Measurements from ENCODE around the gene NUCB2.

Gene NUCB2

GRCh38 chr11:17280494-17281127 lies 4.1 kb downstream of the NUCB2 start:
- Histone ChIP-seq H3F3A (ENCODE audit: low read depth) (peaks cover 12% of the 10 kb centered on the region; the same call in 1 of the 2 replicates), H3K4me1 (ENCODE audit: insufficient read depth, low read length, poor library complexity, severe bottlenecking) (peaks cover 59% of the 10 kb centered on the region), H4K20me1 (ENCODE audit: insufficient read depth, low read length, poor library complexity, severe bottlenecking) (peaks cover 73% of the 10 kb centered on the region), H3K36me3 (ENCODE audit: insufficient read depth, low read length) (peaks cover 26% of the 10 kb centered on the region), H3K9me3 (ENCODE audit: insufficient read depth, low read depth, low read length) (no peaks in the 10 kb centered on the region), H3K9me2 (replicated peaks; ENCODE audit: low read depth, low read length) (no peaks in the 10 kb centered on the region), H3K4me2 (ENCODE audit: low read depth, low read length, poor library complexity, severe bottlenecking) (peak overlapping the region; percentile 90), H3K4me3 (ENCODE audit: low read length, poor library complexity, severe bottlenecking) (peak overlapping the region; percentile 84), H3K27me3 (ENCODE audit: insufficient read depth, low read length, poor library complexity, severe bottlenecking) (no peaks in the 10 kb centered on the region), H3K9ac (ENCODE audit: low read depth, low read length, poor library complexity, severe bottlenecking) (peak overlapping the region; percentile 99), H2AFZ (ENCODE audit: low read length) (no peak overlapping the region), H3K79me2 (ENCODE audit: insufficient read depth, low read length) (peaks cover 89% of the 10 kb centered on the region)
- TF ChIP-seq CTCF (conservative IDR thresholded peaks at IDR 0.05; ENCODE audit: low read length) (no peak), EZH2phosphoT487 (IDR thresholded peaks at IDR 0.05; ENCODE audit: borderline replicate concordance) (no peak)

DNA sequence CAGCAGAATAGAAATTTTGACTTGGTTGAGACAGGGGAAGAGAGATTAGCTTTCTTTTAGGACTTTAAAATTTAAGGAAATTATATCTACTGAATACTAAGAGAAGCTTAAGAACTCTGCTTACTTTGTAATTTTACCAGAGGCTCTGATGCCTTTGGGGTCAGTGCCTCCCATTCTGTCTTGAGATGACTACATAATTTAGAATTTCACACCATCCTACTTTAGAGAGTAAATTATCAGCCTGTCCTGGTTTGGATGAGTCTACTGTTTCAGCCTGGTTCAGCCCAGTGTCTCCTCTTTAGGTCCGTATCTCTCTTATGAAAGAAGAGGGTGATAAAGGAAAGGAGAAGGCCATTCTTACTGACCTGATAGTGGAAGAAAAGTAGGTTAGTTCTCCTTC lies 9.8 kb downstream of the NUCB2 start:
- peak overlapping the region; percentile 29 for H3K4me3 ChIP-seq (ENCODE audit: low read length, poor library complexity, severe bottlenecking)
- H3K4me1 ChIP-seq (ENCODE audit: insufficient read depth, low read length, poor library complexity, severe bottlenecking) = peaks cover 62% of the 10 kb centered on the region
- TF ChIP-seq EZH2phosphoT487 (IDR thresholded peaks at IDR 0.05; ENCODE audit: borderline replicate concordance) = no peak
- no peaks in the 10 kb centered on the region for H3K9me3 ChIP-seq (ENCODE audit: insufficient read depth, low read depth, low read length)
- H3F3A ChIP-seq (ENCODE audit: low read depth) = no peaks in the 10 kb centered on the region; the same call in 1 of the 2 replicates
- H3K27me3 ChIP-seq (ENCODE audit: insufficient read depth, low read length, poor library complexity, severe bottlenecking) = no peaks in the 10 kb centered on the region
- peak overlapping the region; percentile 60 for H3K4me2 ChIP-seq (ENCODE audit: low read depth, low read length, poor library complexity, severe bottlenecking)
- H3K9me2 ChIP-seq (replicated peaks; ENCODE audit: low read depth, low read length) = no peaks in the 10 kb centered on the region
- peaks cover 73% of the 10 kb centered on the region for H3K36me3 ChIP-seq (ENCODE audit: insufficient read depth, low read length)
- H3K79me2 ChIP-seq (ENCODE audit: insufficient read depth, low read length) = peaks cover 93% of the 10 kb centered on the region
- peaks cover 90% of the 10 kb centered on the region for H4K20me1 ChIP-seq (ENCODE audit: insufficient read depth, low read length, poor library complexity, severe bottlenecking)
- no peak overlapping the region for H2AFZ ChIP-seq (ENCODE audit: low read length)
- no peak overlapping the region for H3K9ac ChIP-seq (ENCODE audit: low read depth, low read length, poor library complexity, severe bottlenecking)

DNA sequence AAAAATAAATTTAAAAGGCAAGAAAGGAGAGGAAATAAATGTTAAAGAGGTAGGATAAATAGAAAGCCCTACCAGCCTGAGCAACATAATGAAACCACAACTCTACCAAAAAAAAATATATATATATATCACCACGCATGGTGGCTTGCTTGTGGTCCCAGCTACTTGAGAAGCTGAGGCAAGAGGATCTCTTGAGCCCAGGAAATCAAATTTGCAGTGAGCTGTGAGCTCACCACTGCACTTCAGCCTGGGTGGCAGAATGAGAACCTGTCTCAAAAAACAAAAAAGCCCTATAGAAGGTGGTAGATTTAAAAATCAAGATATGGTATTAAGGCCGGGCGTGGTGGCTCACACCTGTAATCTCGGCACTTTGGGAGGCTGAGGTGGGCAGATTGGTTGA lies 10.5 kb downstream of the NUCB2 start:
- peaks cover 60% of the 10 kb centered on the region for H3K4me1 ChIP-seq (ENCODE audit: insufficient read depth, low read length, poor library complexity, severe bottlenecking)
- peaks cover 90% of the 10 kb centered on the region for H4K20me1 ChIP-seq (ENCODE audit: insufficient read depth, low read length, poor library complexity, severe bottlenecking)

More for the DNA sequence above, 10.5 kb downstream of the NUCB2 start:
- no peak overlapping the region for H3K4me3 ChIP-seq (ENCODE audit: low read length, poor library complexity, severe bottlenecking)
- H3K79me2 ChIP-seq (ENCODE audit: insufficient read depth, low read length) = peaks cover 93% of the 10 kb centered on the region
- H3K27me3 ChIP-seq (ENCODE audit: insufficient read depth, low read length, poor library complexity, severe bottlenecking) = no peaks in the 10 kb centered on the region
- TF ChIP-seq EZH2phosphoT487 (IDR thresholded peaks at IDR 0.05; ENCODE audit: borderline replicate concordance) = no peak
- no peak for TF ChIP-seq CTCF (conservative IDR thresholded peaks at IDR 0.05; ENCODE audit: low read length)
- no peaks in the 10 kb centered on the region for H3K9me2 ChIP-seq (replicated peaks; ENCODE audit: low read depth, low read length)
- no peak overlapping the region for H2AFZ ChIP-seq (ENCODE audit: low read length)
- H3K36me3 ChIP-seq (ENCODE audit: insufficient read depth, low read length) = peaks cover 76% of the 10 kb centered on the region
- H3F3A ChIP-seq (ENCODE audit: low read depth) = no peaks in the 10 kb centered on the region; the same call in 1 of the 2 replicates
- H3K9ac ChIP-seq (ENCODE audit: low read depth, low read length, poor library complexity, severe bottlenecking) = no peak overlapping the region
- H3K4me2 ChIP-seq (ENCODE audit: low read depth, low read length, poor library complexity, severe bottlenecking) = peak overlapping the region; percentile 60
- H3K9me3 ChIP-seq (ENCODE audit: insufficient read depth, low read depth, low read length) = no peaks in the 10 kb centered on the region

All from Loucy (cell line).